Heart right ventricle (tissue), 16 donors: ENCODE measurements around the gene ONECUT3. TPM values are rescaled to one million over a fixed set of nuclear protein-coding genes. Genes with fewer than 3 reads are reported as not detected.

Source experiments
- ATAC-seq, 8 donors: fragments of 200-7000 bp; cut with Tn5 transposase; one replicate each; pipeline ENCODE4 v1.9.1; 2020; ENCODE audit warnings: mild to moderate bottlenecking in 8 of 8, moderate library complexity in 8 of 8, moderate number of reproducible peaks in 1 of 8
- DNase-seq, 2 donors: peaks; one replicate each; pipeline ENCODE4 v3.0.0-alpha.2; 2020
- H3K27ac ChIP-seq, 10 donors: fragments of 200-600 bp; sonication (generic) in 2 of 10; one replicate each; pipeline versions ENCODE4 v1.5.0 to v1.8.0; 2020 to 2022; ENCODE audit warnings: mild to moderate bottlenecking in 3 of 10
- H3K27me3 ChIP-seq, 7 donors: fragments of 200-600 bp; one replicate each; pipeline ENCODE4 v1.8.0; 2021 to 2022; ENCODE audit warnings: mild to moderate bottlenecking in 2 of 7
- H3K36me3 ChIP-seq, 9 donors: fragments of 200-600 bp; sonication (generic) in 1 of 9; one replicate each; pipeline versions ENCODE4 v1.5.0 to v1.8.0; 2020 to 2022; ENCODE audit warnings: mild to moderate bottlenecking in 2 of 9
- H3K4me1 ChIP-seq, 9 donors: fragments of 200-600 bp; sonication (generic) in 1 of 9; one replicate each; pipeline versions ENCODE4 v1.5.0 to v1.8.0; 2020 to 2022; ENCODE audit warnings: mild to moderate bottlenecking in 4 of 9
- H3K4me3 ChIP-seq, 10 donors: fragments of 200-600 bp; sonication (generic) in 2 of 10; one replicate each; pipeline versions ENCODE4 v1.5.0 to v1.8.0; 2020 to 2022; ENCODE audit warnings: mild to moderate bottlenecking in 7 of 10, moderate library complexity in 2 of 10
- H3K9me3 ChIP-seq, 11 donors: fragments of 200-600 bp in 10 of 11; sonication (generic) in 2 of 11; one replicate each; pipeline versions ENCODE4 v1.5.0 to v1.8.0; 2013 to 2022; ENCODE audit warnings: mild to moderate bottlenecking in 2 of 11, control low read depth in 1 of 11, moderate library complexity in 1 of 11
- WGBS, 2 donors: extraction: QIAGEN DNeasy Blood & Tissue Kit; methylation state at CpG; one replicate each; pipeline ENCODE4 v1.1.7; 2013; ENCODE audit warnings: inconsistent platforms in 1 of 2; 5-methylcytosine and 5-hydroxymethylcytosine counted together
- intact Hi-C, 10 donors: fragments of 100-400 bp; cut with DNase I; formaldehyde crosslinking; loops; one replicate each; pipeline versions ENCODE4 v1.11.1 to v1.14.2; 2022
- polyA plus RNA-seq, 2 donors: library from polyadenylated mRNA; stranded (reverse); fragments of 200-250 nt; gene quantifications; one replicate each; pipeline ENCODE4 v1.2.3, GENCODE V29; 2013
- total RNA-seq, 10 donors: library from RNA; stranded (reverse); fragmentation: NEBNext Ultra II Directional in 3 of 10; extraction: Animal tissue kit (Norgen Biotek cat#: 25700) in 3 of 10; gene quantifications; one replicate each; pipeline versions ENCODE4 v1.2.1 to v1.2.4, GENCODE V29; 2021 to 2023
- TF ChIP-seq, protein P1 (sequence below), 9 donors: fragments of 200-600 bp; sonication (generic) in 2 of 9; IDR thresholded peaks; one replicate each; pipeline versions ENCODE4 v1.5.0 to v1.8.0; 2021 to 2022; ENCODE audit warnings: antibody characterized with exemption in 9 of 9, mild to moderate bottlenecking in 5 of 9, moderate library complexity in 1 of 9
- donor health status: Arrhythmogenic right ventricular cardiomyopathy.
- donor health status: ischemic (EF 13 %, LVEDD 7.1; RV severe dilation, severe dysfunction).
- donor health status: healthy with polysubstance abuse.
- donor health status: DM: no; HTN: yes; CAD: no.
- donor health status: DM: no; HTN: no; CAD: no.
- donor health status: ischemic (EF 25% LVEDD 6.9; RV normal size, moderate dysfunction).
- donor health status: ischemic (EF 25% LVEDD 5.7; RV mildly dilated, moderate dysfunction).
- donor health status: healthy.
- donor health status: DM: yes; HTN: yes; CAD: no.
- donor health status: Ischemic cardiomyopathy.
- donor health status: ischemic (EF 35%, LVEDD 5.7; RV mildly dilated, moderate dysfunction).
- donor health status: nonischemic (EF 11% LVEDD 7.7; RV severe dilation, severe dysfunction).
- donor health status: DM: yes; HTN: yes; CAD: no.
- donor health status: PGD.
- donor health status: ischemic (EF 29% LVEDD 5.4; RV normal size, mild dysfunction).
- donor health status: nonischemic (EF 23%, LVEDD 6.1; RV moderate dilation, normal function).

The ONECUT3 gene
- total and polyA plus RNA-seq, 12 donors = not detected

DNA sequence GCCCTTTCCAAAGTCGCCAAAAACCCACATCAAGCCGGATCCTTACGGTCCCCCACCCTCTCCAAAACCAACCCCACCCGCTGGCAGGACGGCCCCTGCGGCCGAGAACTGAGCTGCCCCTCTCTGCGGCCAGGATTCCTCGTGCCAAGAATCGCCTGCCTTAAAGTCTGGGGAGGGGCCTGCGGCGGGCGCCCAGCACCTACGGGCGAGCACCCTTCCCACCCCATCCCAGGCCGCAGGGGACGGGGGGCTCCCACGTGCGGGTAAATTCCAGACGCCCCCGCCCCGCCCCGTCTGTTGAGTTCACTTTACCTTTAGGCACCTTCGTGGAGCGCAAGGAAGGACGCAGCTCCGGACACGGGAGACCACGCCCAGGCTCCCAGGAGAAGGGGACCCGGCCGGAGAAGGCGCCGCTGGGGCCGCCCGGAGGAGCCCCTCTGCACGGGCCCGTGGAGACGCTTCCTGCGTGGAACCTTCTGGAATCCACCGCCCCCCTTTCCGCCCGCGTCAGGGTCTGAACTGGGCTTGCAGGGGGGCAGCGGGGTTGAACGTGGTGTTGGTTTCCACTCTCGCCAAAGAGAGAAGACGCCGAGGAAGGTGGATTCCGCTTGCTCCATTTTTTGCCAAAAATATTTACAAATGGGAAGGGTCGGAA lies 22.8 kb downstream of the ONECUT3 start:
- Histone ChIP-seq H3K9me3 (peaks cover 0 to 14% (median 6%) of the 10 kb centered on the region in 11 donors), H3K4me1 (peaks cover 0 to 9% (median 6%) of the 10 kb centered on the region in 9 donors), H3K27ac (no peak overlapping the region), H3K4me3 (no peak overlapping the region), H3K27me3 (peaks cover 18 to 97% (median 92%) of the 10 kb centered on the region in 7 donors), H3K36me3 (no peaks in the 10 kb centered on the region)
- intact Hi-C loops = no loop called here
- 1 to 2% methylated on average over 49 to 50 of the region's 50 CpGs for WGBS, 2 donors
- ATAC-seq (no peak), DNase-seq (no peak)
- TF ChIP-seq, protein P1, sequence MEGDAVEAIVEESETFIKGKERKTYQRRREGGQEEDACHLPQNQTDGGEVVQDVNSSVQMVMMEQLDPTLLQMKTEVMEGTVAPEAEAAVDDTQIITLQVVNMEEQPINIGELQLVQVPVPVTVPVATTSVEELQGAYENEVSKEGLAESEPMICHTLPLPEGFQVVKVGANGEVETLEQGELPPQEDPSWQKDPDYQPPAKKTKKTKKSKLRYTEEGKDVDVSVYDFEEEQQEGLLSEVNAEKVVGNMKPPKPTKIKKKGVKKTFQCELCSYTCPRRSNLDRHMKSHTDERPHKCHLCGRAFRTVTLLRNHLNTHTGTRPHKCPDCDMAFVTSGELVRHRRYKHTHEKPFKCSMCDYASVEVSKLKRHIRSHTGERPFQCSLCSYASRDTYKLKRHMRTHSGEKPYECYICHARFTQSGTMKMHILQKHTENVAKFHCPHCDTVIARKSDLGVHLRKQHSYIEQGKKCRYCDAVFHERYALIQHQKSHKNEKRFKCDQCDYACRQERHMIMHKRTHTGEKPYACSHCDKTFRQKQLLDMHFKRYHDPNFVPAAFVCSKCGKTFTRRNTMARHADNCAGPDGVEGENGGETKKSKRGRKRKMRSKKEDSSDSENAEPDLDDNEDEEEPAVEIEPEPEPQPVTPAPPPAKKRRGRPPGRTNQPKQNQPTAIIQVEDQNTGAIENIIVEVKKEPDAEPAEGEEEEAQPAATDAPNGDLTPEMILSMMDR (IDR thresholded peaks at IDR 0.05) = no peak

DNA sequence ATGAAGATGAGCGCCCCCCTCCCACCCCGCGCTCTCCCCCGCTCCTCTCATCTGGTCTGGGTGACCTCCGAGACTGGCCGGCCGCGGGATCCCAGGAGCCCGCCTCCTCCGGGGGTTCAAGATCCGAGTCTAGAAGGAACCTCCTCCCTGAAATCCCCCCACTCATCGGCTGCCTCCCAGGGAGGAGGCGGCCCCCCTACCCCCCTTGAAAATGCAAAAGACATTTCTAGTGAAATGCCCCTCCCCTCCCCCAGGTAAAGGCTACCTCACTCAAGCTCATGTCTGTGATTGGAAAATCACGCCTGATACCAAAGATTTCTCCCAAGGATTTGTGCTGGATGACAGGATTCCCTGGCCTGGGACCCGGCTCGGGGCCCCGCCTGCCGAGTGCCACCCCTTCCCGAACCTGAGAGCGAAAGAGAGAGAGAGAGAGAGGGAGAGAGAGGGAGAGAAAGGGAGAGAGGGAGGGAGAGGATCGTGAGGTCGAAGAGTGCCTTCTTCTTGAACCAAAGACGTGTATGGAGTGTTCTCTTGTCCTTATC lies 23.4 kb downstream of the ONECUT3 start:
- ATAC-seq = no peak
- Histone ChIP-seq H3K4me3 (no peak overlapping the region), H3K27ac (no peak overlapping the region), H3K36me3 (no peaks in the 10 kb centered on the region), H3K9me3 (peaks cover 0 to 14% (median 4%) of the 10 kb centered on the region in 11 donors), H3K4me1 (peaks cover 0 to 9% (median 6%) of the 10 kb centered on the region in 9 donors), H3K27me3 (peaks cover 18 to 97% (median 96%) of the 10 kb centered on the region in 7 donors)
- DNase-seq = no peak
- TF ChIP-seq, protein P1 (IDR thresholded peaks at IDR 0.05) = no peak
- intact Hi-C loops = no loop called here
- 3 to 5% methylated on average over 23 of the region's 23 CpGs for WGBS, 2 donors

DNA sequence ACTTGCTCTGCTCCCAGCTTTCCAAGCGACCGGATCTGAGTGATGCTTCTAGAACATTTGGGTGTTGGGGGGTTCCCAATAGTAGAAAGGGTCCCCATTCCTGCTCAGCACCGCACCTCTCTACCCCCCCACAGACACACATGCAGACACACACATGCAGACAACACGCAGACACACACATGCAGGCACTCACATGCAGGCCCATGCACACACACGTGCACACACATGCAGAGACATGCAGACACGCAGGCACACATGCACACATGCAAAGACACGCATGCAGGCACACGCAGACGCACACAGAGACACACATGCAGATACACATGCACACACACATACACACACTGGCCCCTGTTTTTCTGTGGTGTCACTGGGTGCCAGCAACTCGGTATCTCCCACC lies 23.8 kb downstream of the ONECUT3 start:
- Histone ChIP-seq H3K9me3 (peaks cover 0 to 17% (median 7%) of the 10 kb centered on the region in 11 donors), H3K4me3 (no peak overlapping the region), H3K4me1 (peaks cover 0 to 9% (median 6%) of the 10 kb centered on the region in 9 donors), H3K27me3 (peaks cover 18 to 97% (median 96%) of the 10 kb centered on the region in 7 donors), H3K36me3 (no peaks in the 10 kb centered on the region), H3K27ac (no peak overlapping the region)
- WGBS, 2 donors = 56 to 61% methylated on average over 10 of the region's 10 CpGs
- DNase-seq = no peak
- no peak for ATAC-seq
- intact Hi-C loops = no loop called here
- TF ChIP-seq, protein P1 (IDR thresholded peaks at IDR 0.05) = no peak

DNA sequence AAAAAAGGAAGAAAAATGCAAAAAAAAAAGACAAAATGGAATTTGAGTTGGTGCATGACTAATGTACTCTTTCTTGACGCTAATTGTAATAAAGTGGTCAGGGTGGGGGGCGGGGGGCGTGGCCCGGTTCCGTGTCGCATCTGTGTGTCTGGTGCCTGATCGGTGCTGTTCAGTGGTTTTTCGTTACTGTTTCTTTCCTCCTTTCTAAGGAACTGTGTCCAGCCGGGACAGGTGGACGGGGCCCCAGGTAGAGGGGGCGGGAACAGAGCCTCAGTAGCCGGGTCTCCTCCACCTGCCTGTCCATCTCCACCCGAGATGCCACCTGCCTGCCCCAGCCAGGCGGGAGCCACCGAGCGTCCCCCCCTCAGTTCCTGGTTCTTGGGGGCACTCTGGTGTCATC lies 26.3 kb downstream of the ONECUT3 start:
- intact Hi-C loops = no loop called here
- TF ChIP-seq, protein P1 (IDR thresholded peaks at IDR 0.05) = no peak
- Histone ChIP-seq H3K4me1 (peaks cover 0 to 9% (median 6%) of the 10 kb centered on the region in 9 donors), H3K36me3 (no peaks in the 10 kb centered on the region), H3K27ac (no peak overlapping the region), H3K27me3 (peaks cover 18 to 99% (median 94%) of the 10 kb centered on the region in 7 donors), H3K4me3 (no peak overlapping the region), H3K9me3 (peaks cover 0 to 20% (median 7%) of the 10 kb centered on the region in 11 donors)
- WGBS, 2 donors = 31 to 35% methylated on average over 16 of the region's 16 CpGs
- DNase-seq (no peak), ATAC-seq (no peak)
